ENCODE results near the gene TCERG1. TPM values are rescaled to one million over a fixed set of nuclear protein-coding genes. Genes with fewer than 3 reads are reported as not detected.

TCERG1 gene
- polyA plus RNA-seq, 3 donors = 11.6 to 37.3 (median 18.0) TPM

DNA sequence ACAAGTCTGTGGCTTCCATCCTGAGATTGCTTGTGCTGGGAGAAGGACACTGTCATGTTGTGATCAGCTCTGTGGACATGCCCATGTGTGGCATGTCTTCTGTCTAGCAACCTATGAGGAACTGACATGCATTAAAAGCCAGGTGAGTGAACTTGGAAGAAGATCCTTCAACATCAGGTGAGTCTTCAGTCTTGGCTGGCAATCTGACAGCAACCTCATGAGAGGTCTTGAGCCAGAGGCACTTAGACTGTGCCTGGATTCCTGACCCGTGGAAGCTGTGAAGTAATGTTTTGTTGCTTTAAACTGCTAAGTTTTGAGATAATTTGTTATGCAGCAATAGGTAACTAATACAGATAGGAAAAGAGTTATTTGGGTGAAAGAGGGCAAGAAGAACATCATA lies 6.8 kb upstream of the TCERG1 start:
- Mint-ChIP-seq H3K4me1 (no peaks in the 10 kb centered on the region), H3K27ac (no peak overlapping the region), H3K9me3 (no peaks in the 10 kb centered on the region), H3K27me3 (ENCODE audit: low read depth in 3 of 3) (peaks cover 2 to 13% (median 9%) of the 10 kb centered on the region in 3 donors), H3K4me3 (no peak overlapping the region), H3K36me3 (no peaks in the 10 kb centered on the region)
- no peaks in the 10 kb centered on the region for H4K20me1 ChIP-seq (ENCODE audit: insufficient read depth, low read length)
- intact Hi-C loops (cut with micrococcal nuclease) = loop anchor here in 1 of 2 donors (10.0 kb wide), 1 partner anchor 236 kb away; the partner anchor contains the start of gene RBM27
- H2AFZ ChIP-seq (ENCODE audit: insufficient read depth, low read depth, low read length, poor library complexity, severe bottlenecking) = no peak overlapping the region
- no peak overlapping the region for H3K9ac ChIP-seq (ENCODE audit: insufficient read depth, low read length, poor library complexity, severe bottlenecking)
- DNase-seq = no peak
- H3K27me3 ChIP-seq (ENCODE audit: control insufficient read depth in 2 of 2, insufficient read depth in 2 of 2, low read length in 2 of 2) = peaks cover 3 to 6% of the 10 kb centered on the region in 2 donors
- H3K4me3 ChIP-seq (replicated peaks in 1 of 3; ENCODE audit: low read depth in 2 of 3, low read length in 3 of 3) = no peak overlapping the region
- 86% methylated on average over 1 of the region's 1 CpG for WGBS (ENCODE audit: insufficient coverage)
- H3K27ac ChIP-seq (ENCODE audit: low read depth in 1 of 2, low read length in 2 of 2) = no peak overlapping the region
- TF ChIP-seq, protein P1, sequence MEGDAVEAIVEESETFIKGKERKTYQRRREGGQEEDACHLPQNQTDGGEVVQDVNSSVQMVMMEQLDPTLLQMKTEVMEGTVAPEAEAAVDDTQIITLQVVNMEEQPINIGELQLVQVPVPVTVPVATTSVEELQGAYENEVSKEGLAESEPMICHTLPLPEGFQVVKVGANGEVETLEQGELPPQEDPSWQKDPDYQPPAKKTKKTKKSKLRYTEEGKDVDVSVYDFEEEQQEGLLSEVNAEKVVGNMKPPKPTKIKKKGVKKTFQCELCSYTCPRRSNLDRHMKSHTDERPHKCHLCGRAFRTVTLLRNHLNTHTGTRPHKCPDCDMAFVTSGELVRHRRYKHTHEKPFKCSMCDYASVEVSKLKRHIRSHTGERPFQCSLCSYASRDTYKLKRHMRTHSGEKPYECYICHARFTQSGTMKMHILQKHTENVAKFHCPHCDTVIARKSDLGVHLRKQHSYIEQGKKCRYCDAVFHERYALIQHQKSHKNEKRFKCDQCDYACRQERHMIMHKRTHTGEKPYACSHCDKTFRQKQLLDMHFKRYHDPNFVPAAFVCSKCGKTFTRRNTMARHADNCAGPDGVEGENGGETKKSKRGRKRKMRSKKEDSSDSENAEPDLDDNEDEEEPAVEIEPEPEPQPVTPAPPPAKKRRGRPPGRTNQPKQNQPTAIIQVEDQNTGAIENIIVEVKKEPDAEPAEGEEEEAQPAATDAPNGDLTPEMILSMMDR (IDR thresholded peaks at IDR 0.05) = no peak
- H3K36me3 ChIP-seq (replicated peaks in 1 of 2; ENCODE audit: control insufficient read depth in 1 of 2, insufficient read depth in 2 of 2, low read length in 2 of 2) = no peaks in the 10 kb centered on the region
- H3K4me1 ChIP-seq (ENCODE audit: control insufficient read depth in 1 of 2, insufficient read depth in 2 of 2, low read length in 2 of 2) = no peaks in the 10 kb centered on the region
- H3K79me2 ChIP-seq (ENCODE audit: insufficient read depth, low read length) = no peaks in the 10 kb centered on the region
- H3K4me2 ChIP-seq (replicated peaks; ENCODE audit: extremely low read depth, low read length, poor library complexity, severe bottlenecking) = no peak overlapping the region
- no peaks in the 10 kb centered on the region for H3K9me3 ChIP-seq (replicated peaks in 1 of 2; ENCODE audit: control insufficient read depth in 1 of 2, insufficient read depth in 1 of 2, low read length in 2 of 2)

DNA sequence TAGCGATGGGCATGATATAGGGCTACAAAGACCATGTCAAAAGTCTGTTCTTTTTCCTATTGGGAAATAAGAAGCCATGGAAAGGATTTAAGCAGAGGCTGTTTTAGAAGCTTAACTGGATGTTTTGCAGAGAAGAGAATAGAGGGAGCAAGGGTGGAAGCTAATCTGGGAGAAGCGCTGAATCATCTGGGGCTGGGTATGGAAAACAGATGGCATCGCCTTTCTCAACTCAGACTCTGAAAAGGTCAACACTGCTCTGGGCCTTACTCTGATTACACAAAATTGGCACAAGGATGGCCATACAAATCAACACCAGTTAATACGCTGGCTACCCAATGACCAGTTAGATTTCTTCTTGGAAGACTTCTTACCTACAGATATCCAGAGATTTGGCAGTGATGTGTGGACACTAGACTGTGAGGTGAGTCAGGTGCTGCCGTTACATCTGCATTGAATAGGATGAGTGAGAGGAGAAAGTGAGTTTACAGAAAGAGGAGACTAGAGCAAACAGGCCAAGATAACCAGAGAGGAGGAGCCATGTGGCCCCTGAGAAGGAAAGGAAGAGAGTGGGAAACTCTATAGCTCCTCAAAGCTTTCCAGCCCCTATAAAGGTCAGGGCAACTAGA lies 6.2 kb upstream of the TCERG1 start:
- Histone ChIP-seq H2AFZ (ENCODE audit: insufficient read depth, low read depth, low read length, poor library complexity, severe bottlenecking) (no peak overlapping the region), H3K79me2 (ENCODE audit: insufficient read depth, low read length) (no peaks in the 10 kb centered on the region), H3K9ac (ENCODE audit: insufficient read depth, low read length, poor library complexity, severe bottlenecking) (no peak overlapping the region), H3K4me2 (replicated peaks; ENCODE audit: extremely low read depth, low read length, poor library complexity, severe bottlenecking) (no peak overlapping the region), H3K4me1 (ENCODE audit: control insufficient read depth in 1 of 2, insufficient read depth in 2 of 2, low read length in 2 of 2) (no peaks in the 10 kb centered on the region), H3K36me3 (replicated peaks in 1 of 2; ENCODE audit: control insufficient read depth in 1 of 2, insufficient read depth in 2 of 2, low read length in 2 of 2) (no peaks in the 10 kb centered on the region), H3K27ac (ENCODE audit: low read depth in 1 of 2, low read length in 2 of 2) (no peak overlapping the region), H3K9me3 (replicated peaks in 1 of 2; ENCODE audit: control insufficient read depth in 1 of 2, insufficient read depth in 1 of 2, low read length in 2 of 2) (no peaks in the 10 kb centered on the region), H3K27me3 (ENCODE audit: control insufficient read depth in 2 of 2, insufficient read depth in 2 of 2, low read length in 2 of 2) (peaks cover 3 to 6% of the 10 kb centered on the region in 2 donors), H4K20me1 (ENCODE audit: insufficient read depth, low read length) (no peaks in the 10 kb centered on the region), H3K4me3 (replicated peaks in 1 of 3; ENCODE audit: low read depth in 2 of 3, low read length in 3 of 3) (no peak overlapping the region)
- 93% methylated on average over 3 of the region's 5 CpGs for WGBS (ENCODE audit: insufficient coverage)
- DNase-seq = no peak
- Mint-ChIP-seq H3K4me1 (no peaks in the 10 kb centered on the region), H3K27me3 (ENCODE audit: low read depth in 3 of 3) (peaks cover 2 to 10% (median 9%) of the 10 kb centered on the region in 3 donors), H3K27ac (no peak overlapping the region), H3K4me3 (no peak overlapping the region), H3K36me3 (no peaks in the 10 kb centered on the region), H3K9me3 (peaks cover 0 to 3% (median 0%) of the 10 kb centered on the region in 7 donors)
- intact Hi-C loops (cut with micrococcal nuclease) = loop anchor here in 1 of 2 donors (10.0 kb wide), 1 partner anchor 236 kb away; the partner anchor contains the start of gene RBM27
- TF ChIP-seq, protein P1 (IDR thresholded peaks at IDR 0.05) = no peak

Data from CD14-positive monocyte (primary cell).